IMR-90 (cell line): ENCODE measurements around the gene SLC26A3. TPM values are rescaled to one million over a fixed set of nuclear protein-coding genes. Genes with fewer than 3 reads are reported as not detected.

Experiments used
- ATAC-seq: fragments of 200-7000 bp; cut with Tn5 transposase; 2 replicates; pipeline ENCODE4 v1.9.1; 2020; ENCODE audit warnings: low read depth, mild to moderate bottlenecking, moderate library complexity
- BruUV-seq: library from RNA; stranded (reverse); fragments of 400-500 nt; replicated peaks from 2 replicates; lab custom pipeline; 2021; lab: Mats Ljungman, UMichigan
- CTCF ChIA-PET: fragments of 300-600 bp; formaldehyde crosslinking; extraction: SDS; loops from one replicate; lab custom pipeline; 2021; ENCODE audit warnings: antibody characterized with exemption; lab: Yijun Ruan, JAX
- POLR2A ChIA-PET: fragments of 300-600 bp; sonication (Branson Sonifier 250); formaldehyde crosslinking; loops from one replicate; lab custom pipeline; 2022; ENCODE audit warnings: antibody characterized with exemption; ENCODE audit not compliant: unreplicated experiment; lab: Charles Lee
- DNase-seq: peaks from one replicate; pipeline ENCODE4 v3.0.0; 2013
- H2AFZ ChIP-seq: replicated peaks from 2 replicates; pipeline ENCODE3; 2013; ENCODE audit warnings: low read length, mild to moderate bottlenecking; ENCODE audit not compliant: poor library complexity
- H2AK5ac ChIP-seq: 2 replicates; pipeline ENCODE4 v1.6.1; 2013; ENCODE audit warnings: low read depth, low read length, inconsistent platforms
- H2AK9ac ChIP-seq: replicated peaks from 2 replicates; pipeline ENCODE3; 2013; ENCODE audit warnings: mild to moderate bottlenecking, low read depth, low read length, moderate library complexity; ENCODE audit not compliant: poor library complexity
- H2BK120ac ChIP-seq: 2 replicates; pipeline ENCODE4 v1.6.1; 2013; ENCODE audit warnings: low read depth, low read length, inconsistent platforms
- H2BK15ac ChIP-seq: 3 replicates; pipeline ENCODE4 v1.6.1; 2013; ENCODE audit warnings: low read depth, low read length, inconsistent platforms
- H2BK20ac ChIP-seq: 2 replicates; pipeline ENCODE4 v1.6.1; 2013; ENCODE audit warnings: low read depth, mild to moderate bottlenecking, inconsistent platforms, low read length, moderate library complexity
- H2BK5ac ChIP-seq: 2 replicates; pipeline ENCODE4 v1.6.1; 2013; ENCODE audit warnings: mild to moderate bottlenecking, low read depth, low read length, inconsistent platforms; ENCODE audit not compliant: poor library complexity, severe bottlenecking
- H3K14ac ChIP-seq: replicated peaks from 2 replicates; pipeline ENCODE4 v1.6.1; 2013; ENCODE audit warnings: low read depth, low read length, inconsistent platforms
- H3K18ac ChIP-seq: 2 replicates; pipeline ENCODE4 v1.6.1; 2013; ENCODE audit warnings: low read depth, low read length, control low read depth
- H3K23ac ChIP-seq: 2 replicates; pipeline ENCODE4 v1.6.1; 2013; ENCODE audit warnings: low read depth, low read length, inconsistent platforms
- H3K27ac ChIP-seq: 2 replicates; pipeline ENCODE4 v1.5.1; 2013; ENCODE audit warnings: mild to moderate bottlenecking, control low read depth, low read length; ENCODE audit not compliant: insufficient read depth
- H3K27me3 ChIP-seq: 2 replicates; pipeline ENCODE4 v1.6.1; 2013; ENCODE audit warnings: low read length; ENCODE audit not compliant: control insufficient read depth, insufficient read depth
- H3K36me3 ChIP-seq: 2 replicates; pipeline ENCODE4 v1.6.1; 2013; ENCODE audit warnings: low read length, mixed read lengths; ENCODE audit not compliant: control insufficient read depth, insufficient read depth
- H3K4ac ChIP-seq: 2 replicates; pipeline ENCODE4 v1.6.1; 2013; ENCODE audit warnings: low read depth, low read length, inconsistent platforms
- H3K4me1 ChIP-seq: 2 replicates; pipeline ENCODE4 v1.6.1; 2013; ENCODE audit warnings: low read length, mixed read lengths; ENCODE audit not compliant: control insufficient read depth, insufficient read depth
- H3K4me2 ChIP-seq: 2 replicates; pipeline ENCODE4 v1.6.1; 2013; ENCODE audit warnings: low read depth, mild to moderate bottlenecking, control low read depth, low read length, moderate library complexity
- H3K4me3 ChIP-seq: 2 replicates; pipeline ENCODE4 v1.5.1; 2013; ENCODE audit warnings: low read depth, mild to moderate bottlenecking, control low read depth, low read length, moderate library complexity; ENCODE audit not compliant: insufficient read depth
- H3K56ac ChIP-seq: 2 replicates; pipeline ENCODE4 v1.6.1; 2013; ENCODE audit warnings: low read length, inconsistent platforms; ENCODE audit not compliant: insufficient read depth; ENCODE audit errors: extremely low read depth
- H3K79me1 ChIP-seq, 2 experiments: 2 replicates each; pipeline ENCODE4 v1.6.1; 2013; ENCODE audit warnings: low read length in 2 of 2, inconsistent platforms in 1 of 2, low read depth in 1 of 2
- H3K9ac ChIP-seq: 2 replicates; pipeline ENCODE4 v1.6.1; 2013; ENCODE audit warnings: low read depth, low read length, control low read depth
- H3K9me1 ChIP-seq: 2 replicates; pipeline ENCODE4 v1.6.1; 2013; ENCODE audit warnings: low read length, inconsistent platforms; ENCODE audit not compliant: insufficient read depth
- H3K9me3 ChIP-seq: 2 replicates; pipeline ENCODE4 v1.6.1; 2013; ENCODE audit warnings: low read length; ENCODE audit not compliant: control insufficient read depth, insufficient read depth
- H4K20me1 ChIP-seq: 2 replicates; pipeline ENCODE4 v1.6.1; 2013; ENCODE audit warnings: low read length, inconsistent platforms; ENCODE audit not compliant: insufficient read depth
- H4K5ac ChIP-seq: 2 replicates; pipeline ENCODE4 v1.6.1; 2013; ENCODE audit warnings: mild to moderate bottlenecking, low read depth, low read length, control low read depth
- H4K8ac ChIP-seq, 2 experiments: 2 replicates each; pipeline ENCODE4 v1.6.1; 2013; ENCODE audit warnings: low read depth in 2 of 2, low read length in 2 of 2, control low read depth in 1 of 2, inconsistent platforms in 1 of 2
- H4K91ac ChIP-seq: 2 replicates; pipeline ENCODE4 v1.6.1; 2013; ENCODE audit warnings: low read depth, low read length, inconsistent platforms; ENCODE audit not compliant: insufficient read depth
- BHLHE40 ChIP-seq: fragments of 150-350 bp; IDR thresholded peaks from 2 replicates; pipeline ENCODE4 v1.6.1; 2016; ENCODE audit warnings: mild to moderate bottlenecking, low read depth, low read length
- CEBPB ChIP-seq: IDR thresholded peaks from 2 replicates; pipeline ENCODE4 v1.6.1; 2012; ENCODE audit warnings: low read depth, low read length, improper control_type of control experiment
- CHD1 ChIP-seq: IDR thresholded peaks from 2 replicates; pipeline ENCODE4 v1.6.1; 2012; ENCODE audit warnings: low read depth, low read length, improper control_type of control experiment
- CTCF ChIP-seq: conservative IDR thresholded peaks from 2 replicates; pipeline ENCODE4 v1.5.1; 2012; ENCODE audit warnings: mild to moderate bottlenecking, low read depth, low read length, improper control_type of control experiment
- FOS ChIP-seq: fragments of 150-350 bp; IDR thresholded peaks from 2 replicates; pipeline ENCODE4 v1.6.1; 2016; ENCODE audit warnings: low read depth, low read length
- MAFK ChIP-seq: IDR thresholded peaks from 2 replicates; pipeline ENCODE4 v1.6.1; 2012; ENCODE audit warnings: low read depth, low read length, improper control_type of control experiment
- MAZ ChIP-seq: IDR thresholded peaks from 2 replicates; pipeline ENCODE4 v1.6.1; 2012; ENCODE audit warnings: low read depth, mild to moderate bottlenecking, low read length, improper control_type of control experiment, moderate library complexity, borderline replicate concordance
- MXI1 ChIP-seq: IDR thresholded peaks from 2 replicates; pipeline ENCODE4 v1.6.1; 2012; ENCODE audit warnings: low read depth, mild to moderate bottlenecking, low read length, moderate library complexity, borderline replicate concordance
- NFE2L2 ChIP-seq: fragments of 150-350 bp; IDR thresholded peaks from 2 replicates; pipeline ENCODE4 v1.6.1; 2016; ENCODE audit warnings: low read depth, mild to moderate bottlenecking, low read length
- POLR2A ChIP-seq: IDR thresholded peaks from 2 replicates; pipeline ENCODE4 v1.6.1; 2012; ENCODE audit warnings: mild to moderate bottlenecking, low read depth, low read length
- RAD21 ChIP-seq: IDR thresholded peaks from 2 replicates; pipeline ENCODE4 v1.6.1; 2012; ENCODE audit warnings: low read length, improper control_type of control experiment
- RCOR1 ChIP-seq: IDR thresholded peaks from 2 replicates; pipeline ENCODE4 v1.6.1; 2012; ENCODE audit warnings: mild to moderate bottlenecking, low read length, improper control_type of control experiment; ENCODE audit not compliant: insufficient replicate concordance
- RFX5 ChIP-seq: IDR thresholded peaks from 2 replicates; pipeline ENCODE4 v1.8.0; 2012; ENCODE audit warnings: low read depth, mild to moderate bottlenecking, low read length, moderate library complexity
- SMC3 ChIP-seq: fragments of 150-350 bp; IDR thresholded peaks from 2 replicates; pipeline ENCODE4 v1.6.1; 2016; ENCODE audit warnings: low read depth, mild to moderate bottlenecking, antibody characterized with exemption, low read length, moderate library complexity
- WGBS, 2 experiments: methylation state at CpG; one replicate each; pipeline versions ENCODE4 v1.1.5 to v1.1.7; 2013; ENCODE audit warnings: missing lambda C conversion rate in 2 of 2; ENCODE audit not compliant: insufficient read length in 1 of 2; ENCODE audit errors: extremely low coverage in 2 of 2; 5-methylcytosine and 5-hydroxymethylcytosine counted together
- dilution Hi-C: fragments of 300-500 bp; cut with HindIII; formaldehyde crosslinking; loops from one replicate; pipeline ENCODE4 v1.14.3; 2018; ENCODE audit warnings: low sequenced_read_pairs; ENCODE audit not compliant: unreplicated experiment
- in situ Hi-C: fragments of 300-500 bp; cut with MboI; formaldehyde crosslinking; loops from 3 replicates; pipeline ENCODE4 v1.14.3; 2019; ENCODE audit warnings: low sequenced_read_pairs, inconsistent platforms, mixed read lengths
- intact Hi-C: fragments of 100-400 bp; cut with micrococcal nuclease; formaldehyde crosslinking; loops from 2 replicates; pipeline ENCODE4 v1.10.0; 2022
- polyA plus RNA-seq, 3 experiments: library from polyadenylated mRNA; depleted of rRNA; stranded (reverse); fragments of >200 nt; gene quantifications; 2 replicates each; pipeline ENCODE4 v1.2.3, GENCODE V29; 2012; ENCODE audit warnings: low replicate concordance in 1 of 3
- total RNA-seq: library from RNA; depleted of rRNA; stranded (reverse); fragments of >200 nt; gene quantifications from 2 replicates; pipeline ENCODE4 v1.2.3, GENCODE V29; 2012
- TF ChIP-seq, protein P1 (sequence below): fragments of 150-350 bp; IDR thresholded peaks from 2 replicates; pipeline ENCODE4 v1.6.1; 2016; ENCODE audit warnings: low read depth, mild to moderate bottlenecking, low read length, moderate library complexity, borderline replicate concordance
- TF ChIP-seq, protein P2 (sequence below): fragments of 150-350 bp; IDR thresholded peaks from 2 replicates; pipeline ENCODE4 v1.6.1; 2017; ENCODE audit warnings: mild to moderate bottlenecking, antibody characterized with exemption, low read length, low read depth

SLC26A3 gene
- total and polyA plus RNA-seq, 2 of the 4 experiments (the other 2 are of a cell fraction) = not detected

DNA sequence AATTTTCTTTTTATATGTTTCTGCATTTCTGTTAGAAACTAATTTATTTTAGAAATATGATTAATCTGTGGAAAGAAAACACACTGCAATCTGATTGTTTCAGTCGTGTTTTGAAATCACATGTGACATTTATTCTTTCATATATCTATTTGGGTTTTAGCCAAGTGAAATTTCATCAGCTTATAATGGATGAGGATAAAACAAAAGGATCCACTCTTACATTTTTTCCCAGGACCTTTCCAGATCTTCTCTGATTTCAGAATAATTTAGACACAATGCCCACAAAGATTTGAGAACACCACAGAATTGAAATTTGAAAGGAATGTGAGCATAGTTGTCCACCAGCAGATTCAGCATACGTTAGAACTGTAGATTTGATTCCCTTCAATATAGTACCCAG lies 30.0 kb downstream of the SLC26A3 start:
- no peaks in the 10 kb centered on the region for H4K20me1 ChIP-seq
- H2BK5ac ChIP-seq = no peak overlapping the region
- H3K27ac ChIP-seq = no peak overlapping the region
- H2BK20ac ChIP-seq = no peak overlapping the region
- no peaks in the 10 kb centered on the region for H3K9me1 ChIP-seq
- H3K9me3 ChIP-seq = no peaks in the 10 kb centered on the region
- H3K4ac ChIP-seq = no peak overlapping the region
- no peak overlapping the region for H3K4me2 ChIP-seq
- H3K27me3 ChIP-seq = peaks cover 9% of the 10 kb centered on the region
- no peak overlapping the region for H2AK9ac ChIP-seq
- TF ChIP-seq RAD21 = no peak
- TF ChIP-seq RFX5 = no peak
- no peak for TF ChIP-seq POLR2A
- TF ChIP-seq BHLHE40 = no peak
- no peak for TF ChIP-seq CTCF
- TF ChIP-seq NFE2L2 = no peak
- TF ChIP-seq MXI1 = no peak
- TF ChIP-seq, protein P1, sequence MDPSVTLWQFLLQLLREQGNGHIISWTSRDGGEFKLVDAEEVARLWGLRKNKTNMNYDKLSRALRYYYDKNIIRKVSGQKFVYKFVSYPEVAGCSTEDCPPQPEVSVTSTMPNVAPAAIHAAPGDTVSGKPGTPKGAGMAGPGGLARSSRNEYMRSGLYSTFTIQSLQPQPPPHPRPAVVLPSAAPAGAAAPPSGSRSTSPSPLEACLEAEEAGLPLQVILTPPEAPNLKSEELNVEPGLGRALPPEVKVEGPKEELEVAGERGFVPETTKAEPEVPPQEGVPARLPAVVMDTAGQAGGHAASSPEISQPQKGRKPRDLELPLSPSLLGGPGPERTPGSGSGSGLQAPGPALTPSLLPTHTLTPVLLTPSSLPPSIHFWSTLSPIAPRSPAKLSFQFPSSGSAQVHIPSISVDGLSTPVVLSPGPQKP = no peak
- no peak for TF ChIP-seq MAFK
- no peak for TF ChIP-seq MAZ
- TF ChIP-seq CHD1 = no peak
- no peak for TF ChIP-seq RCOR1
- TF ChIP-seq SMC3 = no peak
- no peak for TF ChIP-seq FOS
- TF ChIP-seq, protein P2, sequence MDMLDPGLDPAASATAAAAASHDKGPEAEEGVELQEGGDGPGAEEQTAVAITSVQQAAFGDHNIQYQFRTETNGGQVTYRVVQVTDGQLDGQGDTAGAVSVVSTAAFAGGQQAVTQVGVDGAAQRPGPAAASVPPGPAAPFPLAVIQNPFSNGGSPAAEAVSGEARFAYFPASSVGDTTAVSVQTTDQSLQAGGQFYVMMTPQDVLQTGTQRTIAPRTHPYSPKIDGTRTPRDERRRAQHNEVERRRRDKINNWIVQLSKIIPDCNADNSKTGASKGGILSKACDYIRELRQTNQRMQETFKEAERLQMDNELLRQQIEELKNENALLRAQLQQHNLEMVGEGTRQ = no peak
- TF ChIP-seq CEBPB = no peak
- no TSS peak for BruUV-seq
- H3K4me3 ChIP-seq = no peak overlapping the region
- no peak overlapping the region for H4K5ac ChIP-seq
- no peak overlapping the region for H2BK15ac ChIP-seq
- no peak overlapping the region for H4K8ac ChIP-seq
- dilution Hi-C loops = no loop called here
- no peaks in the 10 kb centered on the region for H3K36me3 ChIP-seq
- intact Hi-C loops = no loop called here
- no CpG with 5 or more reads among the region's 2 CpGs for WGBS, 2 experiments
- CTCF ChIA-PET = no interaction called here
- in situ Hi-C loops = no loop called here
- no peak overlapping the region for H3K18ac ChIP-seq
- no peaks in the 10 kb centered on the region for H3K4me1 ChIP-seq
- H3K9ac ChIP-seq = no peak overlapping the region
- no peak overlapping the region for H3K23ac ChIP-seq
- H2AK5ac ChIP-seq = no peak overlapping the region
- ATAC-seq (no peak), DNase-seq (no peak)
- no peaks in the 10 kb centered on the region for H3K79me1 ChIP-seq
- H3K14ac ChIP-seq = no peak overlapping the region
- no peak overlapping the region for H2BK120ac ChIP-seq
- H2AFZ ChIP-seq = no peak overlapping the region
- POLR2A ChIA-PET = no interaction called here
- no peak overlapping the region for H4K91ac ChIP-seq
- no peak overlapping the region for H3K56ac ChIP-seq
